GM19025 (cell line): Measurements from ENCODE around the gene PDE4D.

Experiments
- ATAC-seq: cut with Tn5 transposase; IDR thresholded peaks from one replicate; pipeline ENCODE4 v1.9.1; 2021; ENCODE audit warnings: mild to moderate bottlenecking, low read depth, moderate library complexity; ENCODE audit not compliant: unreplicated experiment

The PDE4D gene

GRCh38 chr5:59354811-59355210, 538.7 kb downstream of the PDE4D start:
- no peak for ATAC-seq

GRCh38 chr5:59354274-59354673, 539.3 kb downstream of the PDE4D start:
- ATAC-seq, result no peak

- ATAC-seq, result no peak
Observed at GRCh38 chr5:59351076-59351794, 542.3 kb downstream of the PDE4D start.

- no peak for ATAC-seq
Observed at GRCh38 chr5:59348189-59348588, 545.3 kb downstream of the PDE4D start.

- no peak for ATAC-seq
Observed at GRCh38 chr5:59346982-59347381, 546.5 kb downstream of the PDE4D start.

- ATAC-seq, result no peak
Observed at GRCh38 chr5:59346514-59346913, 547.0 kb downstream of the PDE4D start.

GRCh38 chr5:59342181-59342580, 551.3 kb downstream of the PDE4D start:
- ATAC-seq, result no peak

- ATAC-seq, result no peak
Observed at GRCh38 chr5:59341760-59342159, 551.8 kb downstream of the PDE4D start.

GRCh38 chr5:59341155-59341554, 552.4 kb downstream of the PDE4D start:
- ATAC-seq, result no peak

GRCh38 chr5:59340637-59341036, 552.9 kb downstream of the PDE4D start:
- ATAC-seq, result no peak

- ATAC-seq, result no peak
Observed at GRCh38 chr5:59337240-59337639, 556.3 kb downstream of the PDE4D start.

GRCh38 chr5:59335544-59335943, 558.0 kb downstream of the PDE4D start:
- ATAC-seq, result no peak

- ATAC-seq, result no peak
Observed at GRCh38 chr5:59333416-59333815, 560.1 kb downstream of the PDE4D start.

GRCh38 chr5:59332236-59332973, 561.1 kb downstream of the PDE4D start:
- ATAC-seq, result no peak

- ATAC-seq, result no peak
Observed at GRCh38 chr5:59330680-59331079, 562.8 kb downstream of the PDE4D start.

- no peak for ATAC-seq
Observed at GRCh38 chr5:59328709-59329296, 564.7 kb downstream of the PDE4D start.

GRCh38 chr5:59327191-59327980, 566.1 kb downstream of the PDE4D start:
- ATAC-seq, result no peak

- ATAC-seq, result no peak
Observed at GRCh38 chr5:59326596-59326995, 566.9 kb downstream of the PDE4D start.

GRCh38 chr5:59325070-59325469, 568.5 kb downstream of the PDE4D start:
- ATAC-seq, result no peak

- no peak for ATAC-seq
Observed at GRCh38 chr5:59322894-59323293, 570.6 kb downstream of the PDE4D start.

- ATAC-seq, result no peak
Observed at GRCh38 chr5:59322058-59322457, 571.5 kb downstream of the PDE4D start.
